OCI-LY1 (cell line): ENCODE results near the gene TNNT2.

Experiments used
- H2AFZ ChIP-seq: fragments of 200-600 bp; sonication (generic), shearing (Covaris generic); 2 replicates; pipeline ENCODE4 v1.6.0; 2014; ENCODE audit warnings: antibody characterized with exemption, mild to moderate bottlenecking, low read length
- H3F3A ChIP-seq: fragments of 200-600 bp; sonication (generic), shearing (Covaris generic); 2 replicates; pipeline ENCODE4 v1.6.0; 2014; ENCODE audit warnings: mild to moderate bottlenecking, antibody characterized with exemption, low read length, moderate library complexity; ENCODE audit not compliant: insufficient read depth
- H3K27ac ChIP-seq: fragments of 200-600 bp; sonication (generic); 2 replicates; pipeline ENCODE4 v1.5.1; 2014; ENCODE audit warnings: low read length, mixed run types, mild to moderate bottlenecking, low read depth; ENCODE audit not compliant: poor library complexity, severe bottlenecking
- H3K27me3 ChIP-seq: fragments of 200-600 bp; sonication (generic); 2 replicates; pipeline ENCODE4 v1.6.0; 2014; ENCODE audit warnings: antibody characterized with exemption, mild to moderate bottlenecking, low read length, moderate library complexity; ENCODE audit not compliant: insufficient read depth
- H3K36me3 ChIP-seq: fragments of 200-600 bp; sonication (generic); 2 replicates; pipeline ENCODE4 v1.6.1; 2014; ENCODE audit warnings: mild to moderate bottlenecking, antibody characterized with exemption, low read length, moderate library complexity, mixed read lengths; ENCODE audit not compliant: insufficient read depth
- H3K4me1 ChIP-seq: fragments of 200-600 bp; sonication (generic); 2 replicates; pipeline ENCODE4 v1.5.1; 2014; ENCODE audit warnings: mild to moderate bottlenecking, low read length, moderate library complexity; ENCODE audit not compliant: insufficient read depth, severe bottlenecking
- H3K4me2 ChIP-seq: fragments of 200-600 bp; sonication (generic), shearing (Covaris generic); 2 replicates; pipeline ENCODE4 v1.6.1; 2014; ENCODE audit warnings: low read length
- H3K4me3 ChIP-seq: fragments of 200-600 bp; sonication (generic); 2 replicates; pipeline ENCODE4 v1.5.1; 2014; ENCODE audit warnings: low read length, low read depth, mild to moderate bottlenecking, mixed read lengths; ENCODE audit not compliant: poor library complexity, severe bottlenecking
- H3K79me2 ChIP-seq: fragments of 200-600 bp; shearing (Covaris generic); 2 replicates; pipeline ENCODE4 v1.6.1; 2016; ENCODE audit warnings: mixed run types, low read length, mixed read lengths; ENCODE audit not compliant: insufficient read depth
- H3K9ac ChIP-seq: fragments of 200-600 bp; sonication (generic), shearing (Covaris generic); 2 replicates; pipeline ENCODE4 v1.6.1; 2014; ENCODE audit warnings: mild to moderate bottlenecking, low read length, mixed read lengths
- H3K9me2 ChIP-seq: fragments of 200-600 bp; sonication (generic), shearing (Covaris generic); 2 replicates; pipeline ENCODE4 v1.6.1; 2014; ENCODE audit warnings: low read depth, mild to moderate bottlenecking, low read length, mixed read lengths
- H3K9me3 ChIP-seq: fragments of 200-600 bp; shearing (Covaris generic); 2 replicates; pipeline ENCODE4 v1.6.1; 2014; ENCODE audit warnings: low read length, mixed read lengths
- H4K20me1 ChIP-seq: fragments of 200-600 bp; sonication (generic), shearing (Covaris generic); 2 replicates; pipeline ENCODE4 v1.6.0; 2016; ENCODE audit warnings: mild to moderate bottlenecking, low read length; ENCODE audit not compliant: insufficient read depth
- EZH2 ChIP-seq: fragments of 200-600 bp; sonication (generic), shearing (Covaris generic); IDR thresholded peaks from 2 replicates; pipeline ENCODE4 v1.8.0; 2017; ENCODE audit warnings: borderline replicate concordance, mixed run types, mild to moderate bottlenecking, antibody characterized with exemption, low read length, moderate library complexity, mixed read lengths
- TF ChIP-seq, protein P1 (sequence below): fragments of 200-600 bp; sonication (generic), shearing (Covaris generic); IDR thresholded peaks from 2 replicates; pipeline ENCODE4 v1.5.1; 2017; ENCODE audit warnings: mild to moderate bottlenecking, antibody characterized with exemption, low read length, moderate library complexity, mixed read lengths

The TNNT2 gene

DNA sequence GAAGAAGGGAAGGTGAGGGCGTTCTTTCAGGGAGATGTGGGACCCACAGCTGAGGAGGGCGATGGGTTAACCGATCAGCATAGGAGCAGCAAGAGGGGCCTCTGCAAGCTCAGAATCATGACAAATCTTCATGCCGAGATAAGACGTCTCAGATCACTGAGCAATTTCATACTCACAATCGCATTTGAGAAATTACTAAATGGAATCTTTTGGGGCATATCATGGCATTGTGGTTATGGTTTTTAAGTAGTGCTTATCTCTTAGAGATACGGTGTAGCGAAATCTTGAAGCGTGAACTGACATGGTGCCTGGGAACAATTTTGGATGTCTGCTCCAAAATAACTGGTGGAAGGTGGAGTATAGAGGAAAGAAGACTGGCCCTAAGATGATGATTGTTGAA is 6.2 kb downstream of the TNNT2 start:
- no peak overlapping the region for H2AFZ ChIP-seq
- H3K4me1 ChIP-seq = no peaks in the 10 kb centered on the region
- H3K36me3 ChIP-seq = no peaks in the 10 kb centered on the region
- TF ChIP-seq EZH2 = no peak
- TF ChIP-seq, protein P1, sequence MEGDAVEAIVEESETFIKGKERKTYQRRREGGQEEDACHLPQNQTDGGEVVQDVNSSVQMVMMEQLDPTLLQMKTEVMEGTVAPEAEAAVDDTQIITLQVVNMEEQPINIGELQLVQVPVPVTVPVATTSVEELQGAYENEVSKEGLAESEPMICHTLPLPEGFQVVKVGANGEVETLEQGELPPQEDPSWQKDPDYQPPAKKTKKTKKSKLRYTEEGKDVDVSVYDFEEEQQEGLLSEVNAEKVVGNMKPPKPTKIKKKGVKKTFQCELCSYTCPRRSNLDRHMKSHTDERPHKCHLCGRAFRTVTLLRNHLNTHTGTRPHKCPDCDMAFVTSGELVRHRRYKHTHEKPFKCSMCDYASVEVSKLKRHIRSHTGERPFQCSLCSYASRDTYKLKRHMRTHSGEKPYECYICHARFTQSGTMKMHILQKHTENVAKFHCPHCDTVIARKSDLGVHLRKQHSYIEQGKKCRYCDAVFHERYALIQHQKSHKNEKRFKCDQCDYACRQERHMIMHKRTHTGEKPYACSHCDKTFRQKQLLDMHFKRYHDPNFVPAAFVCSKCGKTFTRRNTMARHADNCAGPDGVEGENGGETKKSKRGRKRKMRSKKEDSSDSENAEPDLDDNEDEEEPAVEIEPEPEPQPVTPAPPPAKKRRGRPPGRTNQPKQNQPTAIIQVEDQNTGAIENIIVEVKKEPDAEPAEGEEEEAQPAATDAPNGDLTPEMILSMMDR = no peak
- H3K4me3 ChIP-seq = no peak overlapping the region
- no peak overlapping the region for H3K27ac ChIP-seq
- no peaks in the 10 kb centered on the region for H3K79me2 ChIP-seq
- no peak overlapping the region for H3K4me2 ChIP-seq
- no peaks in the 10 kb centered on the region for H3K27me3 ChIP-seq
- H3F3A ChIP-seq = no peaks in the 10 kb centered on the region
- H3K9me3 ChIP-seq = no peaks in the 10 kb centered on the region
- no peak overlapping the region for H3K9ac ChIP-seq
- H4K20me1 ChIP-seq = no peaks in the 10 kb centered on the region
- no peaks in the 10 kb centered on the region for H3K9me2 ChIP-seq

DNA sequence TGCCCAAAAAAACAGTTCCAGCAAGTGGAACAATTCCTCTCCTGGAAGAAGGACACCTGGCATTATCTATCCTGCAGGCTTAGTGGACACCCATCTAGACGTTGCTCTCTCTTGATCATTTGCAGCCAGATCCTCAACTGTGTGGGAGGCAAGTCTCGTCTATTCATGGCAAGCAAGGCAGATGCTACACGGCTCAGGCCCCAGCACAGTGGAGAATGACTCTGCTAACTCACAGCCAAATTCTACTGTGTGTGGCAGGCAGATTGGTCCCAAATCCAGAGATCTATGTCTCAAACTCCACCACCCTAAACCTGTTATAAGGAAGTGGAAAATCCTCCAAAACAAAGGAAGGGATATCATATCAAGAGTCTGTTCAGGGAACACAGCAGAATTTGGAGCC is 7.0 kb downstream of the TNNT2 start:
- no peaks in the 10 kb centered on the region for H3K9me2 ChIP-seq
- H2AFZ ChIP-seq = no peak overlapping the region
- H3K27me3 ChIP-seq = no peaks in the 10 kb centered on the region
- no peaks in the 10 kb centered on the region for H3K36me3 ChIP-seq
- H3K4me1 ChIP-seq = no peaks in the 10 kb centered on the region
- H3K4me2 ChIP-seq = no peak overlapping the region
- H3K27ac ChIP-seq = no peak overlapping the region
- H3K9me3 ChIP-seq = no peaks in the 10 kb centered on the region
- no peaks in the 10 kb centered on the region for H3K79me2 ChIP-seq
- no peak for TF ChIP-seq EZH2
- TF ChIP-seq, protein P1 = no peak
- H3F3A ChIP-seq = no peaks in the 10 kb centered on the region
- H3K4me3 ChIP-seq = no peak overlapping the region
- no peak overlapping the region for H3K9ac ChIP-seq
- H4K20me1 ChIP-seq = no peaks in the 10 kb centered on the region

DNA sequence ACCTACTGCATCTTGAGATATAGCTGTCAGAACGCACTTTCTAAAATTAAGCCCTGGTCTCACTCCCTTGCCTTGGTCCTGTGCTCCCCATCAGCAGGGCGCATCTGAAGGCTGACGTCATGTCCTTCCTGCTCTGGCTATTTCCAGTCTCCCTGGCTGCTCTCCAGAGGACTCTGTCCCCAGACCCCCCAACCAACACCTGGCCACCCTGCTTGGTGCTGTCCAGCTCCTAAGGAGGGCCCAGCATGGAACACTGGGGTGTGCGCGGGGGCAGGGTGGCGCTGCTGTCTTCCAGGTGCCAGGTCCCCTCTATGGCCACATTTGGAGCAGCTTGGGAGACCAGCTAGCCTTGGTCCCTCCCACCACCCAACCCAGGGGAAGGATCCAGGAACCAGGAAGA is 8.3 kb downstream of the TNNT2 start:
- Histone ChIP-seq H4K20me1 (no peaks in the 10 kb centered on the region), H3K27me3 (no peaks in the 10 kb centered on the region), H3K9me2 (no peaks in the 10 kb centered on the region), H3K79me2 (no peaks in the 10 kb centered on the region), H3K9me3 (no peaks in the 10 kb centered on the region), H3K4me3 (no peak overlapping the region), H3K36me3 (no peaks in the 10 kb centered on the region), H3K4me2 (no peak overlapping the region), H3K4me1 (no peaks in the 10 kb centered on the region), H2AFZ (no peak overlapping the region), H3K27ac (no peak overlapping the region), H3F3A (no peaks in the 10 kb centered on the region), H3K9ac (no peak overlapping the region)
- TF ChIP-seq, protein P1 = no peak
- TF ChIP-seq EZH2 = no peak
